Neural cell (in vitro differentiated cells): Measurements from ENCODE around the gene ADARB2. TPM values are rescaled to one million over a fixed set of nuclear protein-coding genes. Genes with fewer than 3 reads are reported as not detected.

Source experiments
- H2AFZ ChIP-seq: fragments of 200-600, 300-800 bp; sonication (generic), shearing (Covaris generic); 2 replicates; pipeline ENCODE4 v1.6.0; 2014; ENCODE audit warnings: low read depth, mild to moderate bottlenecking, antibody characterized with exemption, low read length, moderate library complexity
- H3F3A ChIP-seq: fragments of 200-600 bp; shearing (Covaris generic); 2 replicates; pipeline ENCODE4 v1.6.1; 2016; ENCODE audit warnings: mild to moderate bottlenecking, moderate library complexity, mixed read lengths, antibody characterized with exemption, low read length; ENCODE audit not compliant: insufficient read depth, poor library complexity, severe bottlenecking
- H3K27ac ChIP-seq: fragments of 200-600, 300-800 bp; sonication (generic), shearing (Covaris generic); 2 replicates; pipeline ENCODE4 v1.5.1; 2014; ENCODE audit warnings: mild to moderate bottlenecking, low read length, moderate library complexity
- H3K27me3 ChIP-seq: fragments of 300-800, 200-600 bp; sonication (generic), shearing (Covaris generic); 2 replicates; pipeline ENCODE4 v1.6.0; 2014; ENCODE audit warnings: mild to moderate bottlenecking, low read depth, low read length, moderate library complexity; ENCODE audit not compliant: insufficient read depth
- H3K36me3 ChIP-seq: fragments of 300-800, 200-600 bp; sonication (generic), shearing (Covaris generic); 2 replicates; pipeline ENCODE4 v1.5.1; 2014; ENCODE audit warnings: mild to moderate bottlenecking, antibody characterized with exemption, low read length, moderate library complexity; ENCODE audit not compliant: insufficient read depth
- H3K4me2 ChIP-seq: fragments of 300-800, 200-600 bp; sonication (generic), shearing (Covaris generic); 2 replicates; pipeline ENCODE4 v1.6.0; 2014; ENCODE audit warnings: mild to moderate bottlenecking, low read length
- H3K4me3 ChIP-seq: fragments of 300-800, 200-600 bp; sonication (generic), shearing (Covaris generic); 2 replicates; pipeline ENCODE4 v1.5.1; 2014; ENCODE audit warnings: mild to moderate bottlenecking, low read length, moderate library complexity
- H3K79me2 ChIP-seq: fragments of 200-600 bp; shearing (Covaris generic); replicated peaks from 2 replicates; pipeline ENCODE4 v1.6.0; 2014; ENCODE audit warnings: mild to moderate bottlenecking, low read length, moderate library complexity; ENCODE audit not compliant: insufficient read depth
- H3K9ac ChIP-seq: fragments of 300-800, 200-600 bp; sonication (generic), shearing (Covaris generic); 2 replicates; pipeline ENCODE4 v1.6.1; 2016; ENCODE audit warnings: mild to moderate bottlenecking, low read length, mixed read lengths
- H3K9me2 ChIP-seq: fragments of 200-600 bp; shearing (Covaris generic); 2 replicates; pipeline ENCODE4 v1.6.1; 2016; ENCODE audit warnings: mild to moderate bottlenecking, low read length, mixed read lengths; ENCODE audit not compliant: insufficient read depth
- H3K9me3 ChIP-seq: fragments of 200-600, 300-800 bp; sonication (generic), shearing (Covaris generic); 2 replicates; pipeline ENCODE4 v1.6.1; 2016; ENCODE audit warnings: mild to moderate bottlenecking, mixed run types, low read length, moderate library complexity, mixed read lengths
- H4K20me1 ChIP-seq: fragments of 200-600 bp; shearing (Covaris generic); 2 replicates; pipeline ENCODE4 v1.6.1; 2016; ENCODE audit warnings: mild to moderate bottlenecking, mixed run types; ENCODE audit not compliant: insufficient read depth
- EP300 ChIP-seq: fragments of 450-650 bp; conservative IDR thresholded peaks from 2 replicates; pipeline ENCODE4 v1.6.1; 2014; ENCODE audit warnings: antibody characterized with exemption, mild to moderate bottlenecking, moderate library complexity; ENCODE audit not compliant: poor library complexity, severe bottlenecking
- EZH2 ChIP-seq: fragments of 200-600, 300-800 bp; shearing (Covaris generic), sonication (generic); IDR thresholded peaks from 2 replicates; pipeline ENCODE4 v1.6.1; 2014; ENCODE audit warnings: antibody characterized with exemption, low read length, borderline replicate concordance, mild to moderate bottlenecking; ENCODE audit not compliant: insufficient read depth, poor library complexity, severe bottlenecking
- MXI1 ChIP-seq: fragments of 450-650 bp; conservative IDR thresholded peaks from 2 replicates; pipeline ENCODE4 v1.6.1; 2014; ENCODE audit warnings: antibody characterized with exemption, mild to moderate bottlenecking; ENCODE audit not compliant: poor library complexity, severe bottlenecking
- POLR2AphosphoS5 ChIP-seq: IDR thresholded peaks from 2 replicates; pipeline ENCODE4 v1.6.1; 2012
- RAD21 ChIP-seq: fragments of 450-650 bp; conservative IDR thresholded peaks from 2 replicates; pipeline ENCODE4 v1.6.1; 2014; ENCODE audit warnings: antibody characterized with exemption, mild to moderate bottlenecking, moderate library complexity
- SMC3 ChIP-seq: fragments of 450-650 bp; conservative IDR thresholded peaks from 2 replicates; pipeline ENCODE4 v1.6.1; 2014; ENCODE audit warnings: antibody characterized with exemption, mild to moderate bottlenecking, moderate library complexity; ENCODE audit not compliant: poor library complexity
- TAF1 ChIP-seq: IDR thresholded peaks from 2 replicates; pipeline ENCODE4 v1.6.1; 2012; ENCODE audit warnings: low read depth
- polyA plus RNA-seq: library from polyadenylated mRNA; depleted of rRNA; stranded (reverse); fragments of >200 nt; gene quantifications from 2 replicates; pipeline ENCODE4 v1.2.3, GENCODE V29; 2014
- TF ChIP-seq, protein P1 (sequence below): fragments of 450-650 bp; IDR thresholded peaks from 2 replicates; pipeline ENCODE4 v1.5.1; 2014; ENCODE audit warnings: antibody characterized with exemption, mild to moderate bottlenecking, moderate library complexity; ENCODE audit not compliant: poor library complexity, severe bottlenecking
- TF ChIP-seq, protein P2 (sequence below): IDR thresholded peaks from 2 replicates; pipeline ENCODE4 v1.6.1; 2012; ENCODE audit warnings: borderline replicate concordance

Gene ADARB2
- polyA plus RNA-seq, 1 donor from 2014 or later: 3.6 TPM

DNA sequence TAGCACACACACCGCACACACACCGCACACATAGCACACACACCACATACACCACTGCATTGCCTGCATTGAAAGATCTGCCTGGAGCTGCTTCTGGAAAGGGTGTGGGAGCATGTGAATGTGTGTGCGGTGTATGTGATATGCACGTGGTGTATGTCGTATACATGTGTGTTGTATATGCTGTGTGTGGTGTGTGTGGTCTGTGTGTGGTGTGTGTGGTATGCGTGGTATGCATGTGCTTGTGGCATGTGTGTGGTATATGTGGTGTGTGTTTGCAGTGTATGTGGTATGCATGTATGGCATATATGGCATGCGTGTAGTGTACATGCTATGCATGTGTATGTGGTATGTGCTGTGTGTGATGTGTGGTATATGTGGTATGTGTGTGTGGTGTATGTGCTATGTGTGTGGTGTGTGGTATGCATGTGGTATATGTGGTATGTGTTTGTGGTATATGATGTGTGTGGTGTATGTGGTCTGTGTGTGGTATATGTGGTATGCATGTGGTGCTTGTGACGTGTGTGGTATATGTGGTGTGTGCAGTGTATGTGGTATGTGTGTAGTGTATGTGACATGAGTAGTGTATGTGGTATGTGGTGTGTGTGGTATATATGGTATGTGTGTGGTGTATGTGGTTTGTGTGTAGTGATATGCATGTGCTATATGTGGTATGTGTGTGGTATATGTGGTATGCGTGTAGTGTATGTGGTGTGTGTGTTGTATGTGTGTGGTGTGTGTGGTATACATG is 505.0 kb downstream of the ADARB2 start:
- Histone ChIP-seq H2AFZ (no peak overlapping the region), H3F3A (no peaks in the 10 kb centered on the region), H3K4me2 (no peak overlapping the region), H3K27ac (no peak overlapping the region), H3K4me3 (no peak overlapping the region), H3K9ac (no peak overlapping the region), H3K9me2 (no peaks in the 10 kb centered on the region), H3K36me3 (no peaks in the 10 kb centered on the region), H3K27me3 (no peaks in the 10 kb centered on the region), H4K20me1 (no peaks in the 10 kb centered on the region), H3K79me2 (no peaks in the 10 kb centered on the region), H3K9me3 (no peaks in the 10 kb centered on the region)
- no peak for TF ChIP-seq EZH2
- no peak for TF ChIP-seq SMC3
- no peak for TF ChIP-seq TAF1
- no peak for TF ChIP-seq MXI1
- TF ChIP-seq, protein P1, sequence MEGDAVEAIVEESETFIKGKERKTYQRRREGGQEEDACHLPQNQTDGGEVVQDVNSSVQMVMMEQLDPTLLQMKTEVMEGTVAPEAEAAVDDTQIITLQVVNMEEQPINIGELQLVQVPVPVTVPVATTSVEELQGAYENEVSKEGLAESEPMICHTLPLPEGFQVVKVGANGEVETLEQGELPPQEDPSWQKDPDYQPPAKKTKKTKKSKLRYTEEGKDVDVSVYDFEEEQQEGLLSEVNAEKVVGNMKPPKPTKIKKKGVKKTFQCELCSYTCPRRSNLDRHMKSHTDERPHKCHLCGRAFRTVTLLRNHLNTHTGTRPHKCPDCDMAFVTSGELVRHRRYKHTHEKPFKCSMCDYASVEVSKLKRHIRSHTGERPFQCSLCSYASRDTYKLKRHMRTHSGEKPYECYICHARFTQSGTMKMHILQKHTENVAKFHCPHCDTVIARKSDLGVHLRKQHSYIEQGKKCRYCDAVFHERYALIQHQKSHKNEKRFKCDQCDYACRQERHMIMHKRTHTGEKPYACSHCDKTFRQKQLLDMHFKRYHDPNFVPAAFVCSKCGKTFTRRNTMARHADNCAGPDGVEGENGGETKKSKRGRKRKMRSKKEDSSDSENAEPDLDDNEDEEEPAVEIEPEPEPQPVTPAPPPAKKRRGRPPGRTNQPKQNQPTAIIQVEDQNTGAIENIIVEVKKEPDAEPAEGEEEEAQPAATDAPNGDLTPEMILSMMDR: no peak
- TF ChIP-seq POLR2AphosphoS5: no peak
- TF ChIP-seq, protein P2, sequence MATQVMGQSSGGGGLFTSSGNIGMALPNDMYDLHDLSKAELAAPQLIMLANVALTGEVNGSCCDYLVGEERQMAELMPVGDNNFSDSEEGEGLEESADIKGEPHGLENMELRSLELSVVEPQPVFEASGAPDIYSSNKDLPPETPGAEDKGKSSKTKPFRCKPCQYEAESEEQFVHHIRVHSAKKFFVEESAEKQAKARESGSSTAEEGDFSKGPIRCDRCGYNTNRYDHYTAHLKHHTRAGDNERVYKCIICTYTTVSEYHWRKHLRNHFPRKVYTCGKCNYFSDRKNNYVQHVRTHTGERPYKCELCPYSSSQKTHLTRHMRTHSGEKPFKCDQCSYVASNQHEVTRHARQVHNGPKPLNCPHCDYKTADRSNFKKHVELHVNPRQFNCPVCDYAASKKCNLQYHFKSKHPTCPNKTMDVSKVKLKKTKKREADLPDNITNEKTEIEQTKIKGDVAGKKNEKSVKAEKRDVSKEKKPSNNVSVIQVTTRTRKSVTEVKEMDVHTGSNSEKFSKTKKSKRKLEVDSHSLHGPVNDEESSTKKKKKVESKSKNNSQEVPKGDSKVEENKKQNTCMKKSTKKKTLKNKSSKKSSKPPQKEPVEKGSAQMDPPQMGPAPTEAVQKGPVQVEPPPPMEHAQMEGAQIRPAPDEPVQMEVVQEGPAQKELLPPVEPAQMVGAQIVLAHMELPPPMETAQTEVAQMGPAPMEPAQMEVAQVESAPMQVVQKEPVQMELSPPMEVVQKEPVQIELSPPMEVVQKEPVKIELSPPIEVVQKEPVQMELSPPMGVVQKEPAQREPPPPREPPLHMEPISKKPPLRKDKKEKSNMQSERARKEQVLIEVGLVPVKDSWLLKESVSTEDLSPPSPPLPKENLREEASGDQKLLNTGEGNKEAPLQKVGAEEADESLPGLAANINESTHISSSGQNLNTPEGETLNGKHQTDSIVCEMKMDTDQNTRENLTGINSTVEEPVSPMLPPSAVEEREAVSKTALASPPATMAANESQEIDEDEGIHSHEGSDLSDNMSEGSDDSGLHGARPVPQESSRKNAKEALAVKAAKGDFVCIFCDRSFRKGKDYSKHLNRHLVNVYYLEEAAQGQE: no peak
- TF ChIP-seq RAD21: no peak
- TF ChIP-seq EP300: no peak

DNA sequence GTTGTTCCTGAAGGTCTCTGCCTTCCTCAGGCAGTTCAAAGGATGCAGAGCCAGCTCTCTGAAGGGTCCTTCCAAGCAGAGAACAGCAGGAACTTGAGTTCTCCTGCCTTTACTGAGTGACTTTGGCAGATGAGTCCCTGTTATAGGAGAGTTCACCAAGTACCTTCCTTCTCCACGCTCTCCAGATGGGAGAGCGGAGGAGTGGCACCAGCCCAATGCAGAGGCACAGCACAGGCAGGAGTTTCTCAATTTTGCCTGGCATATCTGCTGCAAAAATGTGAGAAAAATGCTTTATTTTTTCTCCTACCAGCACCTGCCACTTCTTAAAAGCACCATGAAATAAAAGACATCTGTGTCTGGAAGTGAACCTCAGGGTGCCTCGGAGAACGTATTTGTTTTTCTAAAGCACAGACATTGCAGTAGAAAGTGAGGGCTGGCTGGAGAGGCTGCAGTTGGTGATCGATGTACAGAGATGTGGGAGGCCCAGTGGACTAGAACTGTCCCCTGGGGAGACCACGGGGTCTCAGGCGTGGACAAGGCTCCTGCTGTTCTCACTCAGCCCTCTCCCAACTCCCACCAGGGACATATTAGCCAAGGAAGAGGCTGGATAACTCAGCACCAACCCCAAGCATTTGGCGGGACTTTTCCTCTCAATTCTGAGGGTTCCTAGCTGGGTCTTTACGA is 506.6 kb downstream of the ADARB2 start:
- no peak overlapping the region for H3K4me2 ChIP-seq
- no peaks in the 10 kb centered on the region for H3K36me3 ChIP-seq
- no peak overlapping the region for H3K27ac ChIP-seq
- no peaks in the 10 kb centered on the region for H3F3A ChIP-seq
- H3K9me3 ChIP-seq: no peaks in the 10 kb centered on the region
- TF ChIP-seq EZH2: no peak
- TF ChIP-seq RAD21: no peak
- no peak for TF ChIP-seq SMC3
- TF ChIP-seq, protein P2: no peak
- no peak for TF ChIP-seq POLR2AphosphoS5
- TF ChIP-seq TAF1: no peak
- TF ChIP-seq EP300: no peak
- no peak for TF ChIP-seq MXI1
- TF ChIP-seq, protein P1: no peak
- H4K20me1 ChIP-seq: no peaks in the 10 kb centered on the region
- H3K9me2 ChIP-seq: no peaks in the 10 kb centered on the region
- H3K9ac ChIP-seq: no peak overlapping the region
- H3K27me3 ChIP-seq: no peaks in the 10 kb centered on the region
- no peak overlapping the region for H3K4me3 ChIP-seq
- no peak overlapping the region for H2AFZ ChIP-seq
- H3K79me2 ChIP-seq: no peaks in the 10 kb centered on the region
